Suprapubic skin (tissue), 4 donors: ENCODE measurements around the gene SIK2. TPM values are rescaled to one million over a fixed set of nuclear protein-coding genes. Genes with fewer than 3 reads are reported as not detected.

Experiments used
- DNase-seq, 2 donors: peaks; one replicate each; pipeline ENCODE4 v3.0.0-alpha.2; 2019; ENCODE audit warnings: low spot score in 2 of 2
- H3K27ac ChIP-seq: fragments of 200-600 bp; sonication (generic); one replicate; pipeline ENCODE4 v1.5.1; 2019
- H3K27me3 ChIP-seq: fragments of 200-600 bp; sonication (generic); one replicate; pipeline ENCODE4 v1.5.1; 2019
- H3K36me3 ChIP-seq: fragments of 200-600 bp; sonication (generic); one replicate; pipeline ENCODE4 v1.5.1; 2019
- H3K4me1 ChIP-seq: fragments of 200-600 bp; sonication (generic); one replicate; pipeline ENCODE4 v1.5.1; 2019
- H3K4me3 ChIP-seq: fragments of 200-600 bp; sonication (generic); one replicate; pipeline ENCODE4 v1.5.1; 2019; ENCODE audit warnings: mild to moderate bottlenecking
- H3K9me3 ChIP-seq: fragments of 200-600 bp; sonication (generic); one replicate; pipeline ENCODE4 v1.5.1; 2019
- CTCF ChIP-seq, 2 donors: fragments of 200-600 bp in 1 of 2; fragments of 450-650 bp in 1 of 2; sonication (generic) in 1 of 2; IDR thresholded peaks; one replicate each; pipeline ENCODE4 v1.5.1; 2016 to 2019; ENCODE audit warnings: antibody characterized with exemption in 2 of 2, mild to moderate bottlenecking in 1 of 2, moderate library complexity in 1 of 2
- EP300 ChIP-seq: sonication (generic); formaldehyde crosslinking; IDR thresholded peaks from one replicate; pipeline ENCODE4 v1.6.1; 2017; ENCODE audit warnings: antibody characterized with exemption
- POLR2A ChIP-seq, 2 donors: fragments of 450-650 bp; IDR thresholded peaks; one replicate each; pipeline ENCODE4 v1.6.1; 2017; ENCODE audit warnings: antibody characterized with exemption in 2 of 2, mild to moderate bottlenecking in 2 of 2, moderate library complexity in 2 of 2
- POLR2AphosphoS5 ChIP-seq, 3 donors: sonication (generic); formaldehyde crosslinking; IDR thresholded peaks; one replicate each; pipeline ENCODE4 v1.6.1; 2017; ENCODE audit warnings: antibody characterized with exemption in 3 of 3
- WGBS: methylation state at CpG from one replicate; pipeline ENCODE4 v1.1.5; 2018; 5-methylcytosine and 5-hydroxymethylcytosine counted together
- total RNA-seq, 4 donors: library from RNA; depleted of rRNA; stranded (reverse); fragments of >200 nt; gene quantifications; one replicate each; pipeline ENCODE4 v1.1.0, GENCODE V29; 2016

The SIK2 gene
- total RNA-seq, 4 donors from 2014 or later = 13.9 to 29.0 (median 25.1) TPM

- Histone ChIP-seq H3K27ac (no peak overlapping the region), H3K4me1 (peaks cover 9% of the 10 kb centered on the region), H3K36me3 (peaks cover 15% of the 10 kb centered on the region), H3K27me3 (no peaks in the 10 kb centered on the region), H3K4me3 (no peak overlapping the region), H3K9me3 (no peaks in the 10 kb centered on the region)
- no peak for DNase-seq
- TF ChIP-seq EP300 = no peak
- no peak for TF ChIP-seq CTCF (IDR thresholded peaks at IDR 0.05)
- TF ChIP-seq POLR2A (IDR thresholded peaks at IDR 0.05) = no peak
- 87% methylated on average over 2 of the region's 2 CpGs for WGBS
Measured at GRCh38 chr11:111691176-111691575, 88.9 kb downstream of the SIK2 start.

- 68% methylated on average over 3 of the region's 3 CpGs for WGBS
- Histone ChIP-seq H3K36me3 (peaks cover 15% of the 10 kb centered on the region), H3K4me3 (no peak overlapping the region), H3K27me3 (no peaks in the 10 kb centered on the region), H3K9me3 (no peaks in the 10 kb centered on the region), H3K27ac (no peak overlapping the region), H3K4me1 (peaks cover 11% of the 10 kb centered on the region)
- TF ChIP-seq POLR2A (IDR thresholded peaks at IDR 0.05) = no peak
- TF ChIP-seq CTCF (IDR thresholded peaks at IDR 0.05) = no peak
- no peak for TF ChIP-seq POLR2AphosphoS5 (IDR thresholded peaks at IDR 0.05)
- TF ChIP-seq EP300 = no peak
- no peak for DNase-seq
Measured at GRCh38 chr11:111691741-111692140, 89.5 kb downstream of the SIK2 start.

- Histone ChIP-seq H3K36me3 (peaks cover 10% of the 10 kb centered on the region), H3K4me1 (peaks cover 11% of the 10 kb centered on the region), H3K27ac (no peak overlapping the region), H3K9me3 (no peaks in the 10 kb centered on the region), H3K27me3 (no peaks in the 10 kb centered on the region), H3K4me3 (no peak overlapping the region)
- 93% methylated on average over 6 of the region's 6 CpGs for WGBS
- DNase-seq = no peak
- TF ChIP-seq CTCF (IDR thresholded peaks at IDR 0.05) (no peak), EP300 (no peak), POLR2AphosphoS5 (IDR thresholded peaks at IDR 0.05) (no peak), POLR2A (IDR thresholded peaks at IDR 0.05) (no peak)
Measured at GRCh38 chr11:111693224-111693937, 91.1 kb downstream of the SIK2 start.

- Histone ChIP-seq H3K36me3 (no peaks in the 10 kb centered on the region), H3K27ac (peak overlapping the region; percentile 15), H3K27me3 (no peaks in the 10 kb centered on the region), H3K4me3 (no peak overlapping the region), H3K4me1 (peaks cover 11% of the 10 kb centered on the region), H3K9me3 (no peaks in the 10 kb centered on the region)
- DNase-seq = no peak
- no peak for TF ChIP-seq EP300
- TF ChIP-seq POLR2A (IDR thresholded peaks at IDR 0.05) = no peak
- TF ChIP-seq POLR2AphosphoS5 (IDR thresholded peaks at IDR 0.05) = no peak
- no peak for TF ChIP-seq CTCF (IDR thresholded peaks at IDR 0.05)
- WGBS = 57% methylated on average over 4 of the region's 4 CpGs
Measured at GRCh38 chr11:111694851-111695250, 92.6 kb downstream of the SIK2 start.

GRCh38 chr11:111696556-111696955, 94.3 kb downstream of the SIK2 start:
- WGBS = 72% methylated on average over 1 of the region's 1 CpG
- Histone ChIP-seq H3K36me3 (peaks cover 4% of the 10 kb centered on the region), H3K4me3 (no peak overlapping the region), H3K27ac (no peak overlapping the region), H3K9me3 (no peaks in the 10 kb centered on the region), H3K4me1 (peaks cover 11% of the 10 kb centered on the region), H3K27me3 (no peaks in the 10 kb centered on the region)
- no peak for TF ChIP-seq CTCF (IDR thresholded peaks at IDR 0.05)
- no peak for TF ChIP-seq EP300
- no peak for TF ChIP-seq POLR2A (IDR thresholded peaks at IDR 0.05)
- TF ChIP-seq POLR2AphosphoS5 (IDR thresholded peaks at IDR 0.05) = no peak
- no peak for DNase-seq
